GM12872 (cell line): ENCODE results near the gene SLCO3A1.

Experiments used
- TF ChIP-seq, protein P1 (sequence below): IDR thresholded peaks from 3 replicates; pipeline ENCODE4 v1.5.1; 2011; ENCODE audit warnings: low read depth, mild to moderate bottlenecking, low read length, moderate library complexity; ENCODE audit not compliant: insufficient read depth

Gene SLCO3A1

DNA sequence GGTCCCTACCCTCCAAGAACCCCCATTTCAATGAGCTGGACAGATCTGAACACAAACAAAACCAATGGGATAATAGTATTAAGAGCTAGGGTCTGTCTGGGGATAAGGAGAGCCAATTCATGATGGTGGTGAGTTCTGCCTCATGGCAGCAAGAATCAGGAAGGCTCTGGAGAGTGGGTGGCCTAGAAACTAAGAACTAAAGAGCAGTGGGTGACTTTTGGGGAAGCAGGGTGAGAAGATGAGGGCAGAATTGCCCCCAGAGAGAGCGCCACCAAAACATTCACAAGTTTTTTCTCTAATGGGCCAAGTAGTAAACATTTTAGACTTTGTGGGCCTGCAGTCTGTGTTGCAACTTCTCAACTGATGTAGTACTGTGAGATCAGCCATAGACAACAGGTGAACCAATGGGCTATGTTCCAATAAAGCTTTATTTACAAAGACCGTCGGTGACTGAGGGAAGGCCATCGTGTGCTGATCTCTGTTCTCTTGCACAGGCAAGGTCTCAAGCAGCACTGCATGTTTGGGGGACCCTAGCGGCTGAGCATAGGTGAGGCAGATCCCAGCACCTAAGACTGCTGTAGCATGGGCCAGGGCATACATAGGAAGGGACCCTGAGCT is 314.7 kb downstream of the SLCO3A1 start:
- TF ChIP-seq, protein P1, sequence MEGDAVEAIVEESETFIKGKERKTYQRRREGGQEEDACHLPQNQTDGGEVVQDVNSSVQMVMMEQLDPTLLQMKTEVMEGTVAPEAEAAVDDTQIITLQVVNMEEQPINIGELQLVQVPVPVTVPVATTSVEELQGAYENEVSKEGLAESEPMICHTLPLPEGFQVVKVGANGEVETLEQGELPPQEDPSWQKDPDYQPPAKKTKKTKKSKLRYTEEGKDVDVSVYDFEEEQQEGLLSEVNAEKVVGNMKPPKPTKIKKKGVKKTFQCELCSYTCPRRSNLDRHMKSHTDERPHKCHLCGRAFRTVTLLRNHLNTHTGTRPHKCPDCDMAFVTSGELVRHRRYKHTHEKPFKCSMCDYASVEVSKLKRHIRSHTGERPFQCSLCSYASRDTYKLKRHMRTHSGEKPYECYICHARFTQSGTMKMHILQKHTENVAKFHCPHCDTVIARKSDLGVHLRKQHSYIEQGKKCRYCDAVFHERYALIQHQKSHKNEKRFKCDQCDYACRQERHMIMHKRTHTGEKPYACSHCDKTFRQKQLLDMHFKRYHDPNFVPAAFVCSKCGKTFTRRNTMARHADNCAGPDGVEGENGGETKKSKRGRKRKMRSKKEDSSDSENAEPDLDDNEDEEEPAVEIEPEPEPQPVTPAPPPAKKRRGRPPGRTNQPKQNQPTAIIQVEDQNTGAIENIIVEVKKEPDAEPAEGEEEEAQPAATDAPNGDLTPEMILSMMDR, result no peak

DNA sequence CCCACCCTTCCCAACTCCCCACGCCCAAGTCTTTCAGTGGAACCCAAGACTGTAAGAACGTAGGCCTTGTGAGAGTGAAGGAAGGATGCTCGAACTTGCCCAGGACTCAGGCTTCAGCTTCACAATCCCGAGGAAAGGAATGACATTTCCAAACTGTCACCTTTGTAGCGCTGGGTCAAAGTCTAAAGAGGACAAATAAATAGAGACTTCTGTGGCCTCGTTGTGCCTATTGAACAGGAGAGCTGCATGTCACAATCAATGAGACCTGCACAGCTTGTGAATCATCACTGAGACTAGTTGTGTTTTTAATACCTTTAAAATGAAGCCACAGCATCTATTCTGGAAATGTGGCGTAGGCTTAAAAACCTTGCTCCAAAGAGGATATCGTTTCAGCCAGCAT is 317.4 kb downstream of the SLCO3A1 start:
- TF ChIP-seq, protein P1, result no peak

DNA sequence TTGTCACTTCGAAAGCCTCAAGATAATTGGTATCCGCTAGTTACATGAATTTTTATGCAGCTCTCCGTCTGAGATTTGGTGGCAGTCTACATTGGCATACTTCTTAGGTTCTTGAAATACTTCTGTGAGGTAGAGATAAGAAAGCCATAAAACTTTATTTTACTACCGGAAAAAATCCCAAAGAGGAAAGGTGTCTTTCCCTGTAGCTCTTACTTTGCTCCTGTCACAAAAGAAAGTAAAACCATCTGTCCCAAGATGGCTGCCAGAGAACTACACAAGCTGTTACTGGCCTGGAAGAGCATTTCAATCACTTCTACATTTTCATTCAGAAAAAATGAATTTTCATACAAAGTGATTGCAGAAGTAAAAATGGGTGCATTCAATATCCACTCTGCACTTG is 325.4 kb downstream of the SLCO3A1 start:
- TF ChIP-seq, protein P1, result no peak

DNA sequence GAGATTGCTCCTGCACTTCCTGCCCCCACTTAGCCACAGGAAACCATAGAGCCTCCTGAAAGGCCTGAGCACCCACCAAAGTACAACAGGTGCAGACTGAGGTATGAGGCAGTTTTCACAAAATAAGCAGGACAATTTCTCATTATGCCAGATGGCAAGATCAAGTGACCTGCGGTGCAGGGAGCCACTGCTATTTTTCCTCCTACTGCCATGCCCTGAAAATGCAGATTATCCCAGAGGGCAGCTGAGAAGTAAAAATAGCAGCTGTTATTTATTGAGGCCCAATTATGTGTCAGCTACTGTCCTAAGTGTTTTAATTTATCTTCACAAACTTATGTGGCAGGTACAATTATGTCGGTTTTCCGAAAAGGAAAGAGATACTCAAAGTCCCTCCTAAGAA is 330.6 kb downstream of the SLCO3A1 start:
- TF ChIP-seq, protein P1, result no peak

DNA sequence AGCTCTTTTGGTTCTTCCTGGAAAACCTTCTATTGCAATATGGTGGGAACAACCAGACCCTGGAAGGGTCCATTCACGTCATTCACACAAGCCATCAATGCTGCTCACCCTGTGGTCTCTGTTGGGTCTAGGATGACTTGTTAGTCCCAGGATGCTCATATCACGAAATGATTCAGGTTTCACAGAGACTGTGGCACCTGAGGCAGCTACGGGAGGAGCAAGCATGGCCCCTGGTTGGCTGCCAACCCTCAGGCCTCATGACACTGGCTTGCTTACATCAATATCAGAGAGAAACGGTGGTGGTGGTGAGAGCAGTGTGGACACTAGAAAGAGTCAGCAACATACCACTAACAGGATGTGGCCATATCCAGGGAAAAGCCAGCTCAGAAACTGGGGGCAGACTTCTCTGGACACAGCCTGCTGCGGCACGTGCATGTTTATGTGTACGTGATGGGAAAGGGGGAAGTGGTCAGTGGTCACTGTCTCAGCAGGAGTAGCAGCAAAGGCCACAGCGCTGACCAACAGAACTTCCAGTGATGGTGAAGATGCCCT is 331.2 kb downstream of the SLCO3A1 start:
- TF ChIP-seq, protein P1, result no peak

DNA sequence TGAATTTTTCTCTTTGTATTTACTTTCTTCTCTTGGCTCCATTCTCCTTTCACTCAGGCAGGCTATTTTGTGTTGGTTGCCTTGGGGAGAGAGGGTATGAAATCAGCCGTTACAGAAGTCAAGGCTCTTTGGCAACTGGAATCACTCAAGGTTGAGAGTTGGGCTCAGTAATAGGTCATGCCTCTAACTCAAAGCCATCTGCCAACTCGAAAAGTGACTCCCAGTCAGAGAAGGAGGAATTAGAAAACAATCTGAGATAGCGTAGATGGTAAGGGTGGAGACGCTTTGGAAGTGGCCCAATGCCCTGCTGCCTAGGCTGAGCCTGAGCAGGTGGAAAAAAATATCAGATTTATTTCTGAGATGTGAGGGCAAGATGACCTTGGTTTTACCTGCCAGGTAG is 334.5 kb downstream of the SLCO3A1 start:
- TF ChIP-seq, protein P1, result no peak

DNA sequence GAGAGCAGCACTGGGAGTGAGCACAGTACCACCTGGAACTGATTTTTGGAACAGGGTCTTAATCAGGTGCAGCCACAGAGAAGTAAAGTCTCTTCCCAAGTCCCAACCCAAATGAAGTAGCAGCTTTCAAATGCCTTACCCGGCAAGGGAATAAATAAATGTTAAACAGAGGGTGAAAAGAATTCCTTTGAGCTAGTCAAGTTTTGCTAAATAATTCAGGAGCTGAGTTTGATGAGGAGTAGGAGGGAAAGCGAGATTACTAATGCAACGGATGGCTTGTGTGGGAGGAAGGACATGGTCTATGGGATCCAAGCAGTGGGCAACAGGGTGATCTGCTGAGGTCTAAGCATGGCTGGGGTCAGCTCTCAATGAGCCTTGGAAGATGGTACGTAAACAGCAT is 335.7 kb downstream of the SLCO3A1 start:
- TF ChIP-seq, protein P1, result no peak
